ENCODE measurements around the gene GJD2.

The GJD2 gene

GRCh38 chr15:34754674-34755418 is at the start of gene GJD2:
Gene GJD2, minus strand, starts transcription at chr15:34754998. Its CDS starts 510 bp downstream, at chr15:34754488.
- no peak for DNase-seq (ENCODE audit: low read depth)

DNA sequence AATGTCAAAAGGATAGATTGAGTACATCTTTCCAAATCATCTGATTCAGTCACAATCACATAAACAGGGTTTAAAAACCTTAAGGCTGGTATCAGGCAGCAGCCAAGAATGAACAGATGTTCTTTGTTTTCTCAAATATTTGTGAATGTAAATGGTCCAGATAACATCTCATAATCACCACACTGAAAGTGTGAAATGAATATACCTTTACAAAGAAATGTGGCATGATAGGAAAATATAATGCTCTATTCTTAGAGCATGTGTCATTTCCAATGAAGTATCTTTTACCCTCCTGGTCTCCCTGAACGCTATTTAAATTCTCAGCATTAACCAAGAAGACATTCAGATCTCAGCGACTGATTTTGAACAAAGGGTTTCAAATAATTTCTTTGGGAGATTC is 49.3 kb upstream of the GJD2 start:
- no peak for DNase-seq (ENCODE audit: low read depth)

DNA sequence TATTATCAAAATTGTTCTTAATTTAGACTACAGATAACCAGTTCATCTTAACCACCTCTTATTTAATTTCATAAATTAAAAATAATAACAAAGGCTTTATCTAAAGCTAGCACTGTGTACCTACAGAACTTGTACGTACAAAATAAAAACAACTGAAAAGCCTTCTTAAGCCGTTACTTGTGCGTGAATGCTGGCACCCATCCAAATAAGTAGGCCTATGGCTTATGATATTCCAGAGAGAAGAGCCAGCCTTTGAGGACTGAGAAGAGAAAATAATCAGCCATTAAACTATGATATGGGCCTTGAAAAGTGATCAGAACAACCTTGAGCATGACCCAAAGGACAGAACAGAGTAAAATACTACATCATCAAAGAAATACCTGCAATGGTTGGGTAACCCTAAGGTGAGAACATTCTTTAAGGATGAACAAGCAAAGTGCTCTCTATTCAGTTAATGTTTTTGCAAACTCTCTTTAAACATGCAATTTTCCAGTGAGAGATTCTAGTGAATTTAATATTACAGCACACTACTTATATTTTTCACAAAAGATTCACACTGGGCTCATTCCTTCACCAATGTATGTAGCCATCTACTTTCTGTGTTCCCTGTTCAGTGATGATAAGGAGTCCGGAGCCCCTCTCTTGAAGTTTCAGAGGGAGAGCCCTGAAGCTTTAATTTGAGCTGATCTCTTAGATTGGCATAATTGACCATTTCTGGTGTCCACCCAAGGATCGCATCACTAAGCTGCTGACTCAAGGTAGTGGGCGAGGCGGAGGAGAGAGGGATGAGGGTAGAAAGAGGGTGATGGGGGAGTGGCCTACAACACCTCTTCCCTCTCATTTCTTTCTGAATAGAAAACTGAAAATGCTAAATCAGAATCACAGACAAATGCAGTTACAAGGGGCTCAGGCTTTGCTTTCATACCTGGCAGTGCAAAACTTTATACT is 48.3 kb upstream of the GJD2 start:
- no peak for DNase-seq (ENCODE audit: low read depth)

DNA sequence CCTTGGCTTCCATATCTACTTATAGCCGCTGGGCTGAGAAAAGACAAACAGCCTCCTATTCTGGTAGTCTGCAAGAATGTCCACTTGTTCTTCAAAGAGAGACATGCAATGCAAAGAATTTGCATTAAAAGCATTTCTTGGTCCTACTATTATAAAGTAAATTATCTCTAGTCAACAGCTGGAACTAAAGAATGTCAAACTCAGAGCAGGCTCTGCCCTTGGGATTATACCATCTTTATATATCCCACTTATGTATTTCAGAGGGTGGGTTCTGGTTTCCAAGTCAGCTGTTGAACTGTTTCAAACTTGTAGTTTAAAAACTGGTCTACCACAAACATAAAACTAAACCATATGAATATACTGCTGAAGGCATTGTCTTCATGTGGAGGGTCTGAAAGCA is 47.6 kb upstream of the GJD2 start:
- no peak for DNase-seq (ENCODE audit: low read depth)

DNA sequence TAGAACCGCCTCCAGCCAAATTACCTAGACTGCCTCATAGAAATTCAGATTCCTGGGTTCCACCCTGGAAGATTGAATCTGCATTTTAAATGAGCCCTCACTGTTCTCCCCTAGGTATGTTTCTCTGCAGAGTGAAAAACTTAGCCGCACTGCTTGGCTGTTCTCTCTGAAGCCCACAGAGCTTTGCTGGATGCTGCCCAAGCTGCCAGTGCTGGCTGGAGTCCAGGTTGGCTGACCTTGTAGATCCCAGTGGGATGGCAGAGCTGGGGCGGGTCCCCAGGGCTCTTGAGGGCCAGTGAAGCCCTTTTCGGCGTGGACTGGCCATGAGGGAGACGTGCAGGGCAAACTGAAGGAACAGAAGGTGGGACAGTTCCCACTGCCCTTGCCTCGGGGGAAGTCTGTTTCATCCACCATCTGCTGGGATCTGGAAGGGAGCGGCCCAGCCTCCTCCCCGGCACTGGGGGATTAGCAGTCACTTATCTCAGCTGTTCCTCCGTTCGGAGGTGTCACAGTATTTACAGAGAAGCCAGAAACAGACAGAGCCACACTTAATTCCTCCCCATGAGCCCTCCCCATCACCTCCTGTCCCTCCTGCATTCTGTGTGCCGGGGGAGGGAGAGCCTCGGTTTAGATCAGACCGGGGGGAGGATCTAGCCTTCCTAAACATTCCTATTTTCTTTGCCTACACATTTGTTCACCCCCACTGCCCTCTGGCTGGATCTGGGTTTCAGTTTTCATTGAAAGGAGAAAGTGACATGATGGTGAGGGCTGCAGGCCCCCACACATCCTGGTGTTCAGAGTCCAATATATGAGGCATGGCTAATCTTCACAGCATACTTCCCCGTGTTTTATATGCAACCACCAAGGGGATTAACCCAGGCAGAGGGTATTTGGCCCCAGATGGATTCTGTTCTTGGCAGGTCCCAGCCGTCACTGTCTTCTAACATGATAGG is 44.6 kb upstream of the GJD2 start:
- no peak for DNase-seq (ENCODE audit: low read depth)

- no peak for DNase-seq (ENCODE audit: low read depth)
These were observed 42.1 kb upstream of the GJD2 start for GRCh38 chr15:34796847-34797435.

- DNase-seq (ENCODE audit: low read depth), result no peak
These were observed 40.7 kb upstream of the GJD2 start, which contains the start of gene ACTC1 for GRCh38 chr15:34795267-34796081. Gene ACTC1, minus strand, starts transcription at chr15:34795549. Its CDS starts 741 bp downstream, at chr15:34794808.

DNA sequence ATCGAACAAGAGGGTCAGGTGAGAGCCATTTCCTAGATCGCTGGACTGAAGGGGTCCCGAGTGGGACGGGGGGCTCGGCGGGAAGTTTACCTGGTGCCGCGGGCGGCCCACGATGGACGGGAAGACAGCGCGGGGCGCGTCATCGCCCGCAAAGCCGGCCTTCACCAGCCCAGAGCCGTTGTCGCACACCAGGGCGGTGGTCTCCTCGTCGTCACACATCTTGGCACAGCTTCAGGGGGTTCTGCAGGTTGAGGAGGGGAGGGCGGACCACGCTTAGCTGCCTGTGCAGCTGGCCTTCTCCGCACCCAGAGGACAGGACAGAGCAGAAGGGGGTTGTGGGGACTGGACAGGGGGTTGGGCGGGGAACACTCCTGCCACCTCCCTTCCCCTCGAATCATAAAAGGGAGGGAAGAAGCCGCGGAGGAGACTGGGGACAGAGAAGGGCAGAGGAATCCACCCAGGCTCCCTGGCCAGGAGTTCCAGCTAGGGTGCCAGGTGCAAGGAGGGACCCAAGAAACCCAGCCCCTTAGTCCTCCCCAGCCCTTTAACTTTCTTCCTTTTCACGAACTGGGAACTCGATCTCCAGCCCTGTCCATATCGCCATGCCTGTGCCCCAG is 39.9 kb upstream of the GJD2 start:
- no peak for DNase-seq (ENCODE audit: low read depth)

- DNase-seq (ENCODE audit: low read depth), result no peak
These were observed 39.1 kb upstream of the GJD2 start for GRCh38 chr15:34793901-34794300.

DNA sequence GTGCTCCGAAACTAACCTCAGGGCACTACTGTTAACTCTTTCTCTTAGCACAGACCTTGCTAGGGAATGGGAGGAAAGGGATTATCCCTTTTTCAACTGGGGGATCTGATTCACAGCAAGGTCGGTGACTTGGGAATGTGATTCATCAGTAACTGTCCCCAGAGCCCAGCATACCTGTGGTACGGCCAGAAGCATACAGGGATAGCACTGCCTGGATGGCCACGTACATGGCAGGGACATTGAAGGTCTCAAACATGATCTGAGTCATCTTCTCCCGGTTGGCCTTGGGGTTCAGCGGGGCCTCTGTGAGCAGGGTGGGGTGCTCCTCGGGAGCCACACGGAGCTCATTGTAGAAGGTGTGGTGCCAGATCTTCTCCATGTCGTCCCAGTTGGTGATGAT is 38.3 kb upstream of the GJD2 start:
- DNase-seq (ENCODE audit: low read depth), result no peak

GRCh38 chr15:34791701-34792100 is 36.9 kb upstream of the GJD2 start:
- DNase-seq (ENCODE audit: low read depth), result no peak

- DNase-seq (ENCODE audit: low read depth), result no peak
These were observed 35.3 kb upstream of the GJD2 start for GRCh38 chr15:34790121-34790520.

DNA sequence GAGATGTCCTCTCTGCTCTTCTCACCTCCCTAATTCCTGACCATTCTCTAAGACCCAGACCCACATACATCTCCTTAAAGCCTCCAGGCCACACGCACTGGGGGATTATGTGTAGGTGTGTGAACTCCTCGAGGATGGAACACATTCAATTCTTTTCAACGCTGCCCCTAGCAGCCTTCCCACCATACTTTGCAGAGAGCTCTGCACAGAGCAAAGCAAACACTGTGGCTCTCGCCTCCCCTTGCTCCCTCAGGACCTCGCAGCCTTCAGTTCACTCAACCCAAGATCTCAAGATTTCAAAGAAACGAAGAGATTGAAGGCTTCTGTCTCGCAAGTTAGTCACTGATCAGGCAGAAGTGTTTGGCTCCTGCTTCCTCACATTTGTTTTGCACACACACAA is 34.5 kb upstream of the GJD2 start:
- DNase-seq (ENCODE audit: low read depth), result no peak

DNA sequence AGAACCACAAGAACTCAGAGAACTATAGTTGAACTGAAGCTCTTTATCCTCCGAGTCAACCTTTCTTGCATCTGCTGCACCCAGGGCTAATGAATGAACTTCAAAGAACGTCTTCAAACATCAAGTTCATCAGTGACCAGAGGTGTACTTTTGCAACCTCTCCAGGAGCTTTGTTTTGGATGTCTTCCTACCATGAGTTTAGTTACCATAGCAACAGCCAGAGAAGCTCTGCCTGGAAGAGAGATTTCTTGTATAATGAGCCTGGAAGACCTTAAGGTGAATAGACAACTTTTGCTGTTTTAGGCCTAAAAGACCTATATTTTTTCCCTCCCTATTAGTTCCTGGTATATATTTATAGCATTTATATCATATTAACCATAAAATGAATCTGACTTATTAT is 31.4 kb upstream of the GJD2 start:
- DNase-seq (ENCODE audit: low read depth), result no peak

GRCh38 chr15:34783991-34784390 is 29.2 kb upstream of the GJD2 start:
- no peak for DNase-seq (ENCODE audit: low read depth)

GRCh38 chr15:34783431-34783830 is 28.6 kb upstream of the GJD2 start:
- no peak for DNase-seq (ENCODE audit: low read depth)

GRCh38 chr15:34782901-34783300 is 28.1 kb upstream of the GJD2 start:
- no peak for DNase-seq (ENCODE audit: low read depth)

- no peak for DNase-seq (ENCODE audit: low read depth)
These were observed 25.9 kb upstream of the GJD2 start for GRCh38 chr15:34780725-34781124.

DNA sequence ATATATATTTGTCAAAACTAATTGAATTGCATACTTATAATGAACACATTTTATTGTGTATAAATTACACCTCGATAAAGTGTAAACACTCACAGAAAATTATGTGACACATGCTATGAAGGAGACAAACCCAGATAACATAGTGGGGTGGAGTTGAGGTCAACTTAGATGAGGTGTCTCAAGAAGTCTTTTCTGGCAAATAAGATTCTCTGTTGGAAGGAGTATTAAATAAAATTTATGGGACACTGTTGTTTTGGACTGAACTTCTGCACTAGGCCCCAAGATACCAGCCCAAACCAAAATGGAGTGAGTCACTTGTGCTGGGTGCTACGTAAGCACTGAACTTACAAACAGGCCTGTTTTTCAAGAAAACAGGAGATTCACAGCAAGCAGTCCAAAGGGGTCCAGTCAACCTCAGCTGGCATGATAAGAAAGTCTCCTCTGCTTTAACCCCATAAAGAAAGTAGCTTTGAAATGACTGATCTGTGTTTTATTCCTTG is 21.9 kb upstream of the GJD2 start:
- no peak for DNase-seq (ENCODE audit: low read depth)

DNA sequence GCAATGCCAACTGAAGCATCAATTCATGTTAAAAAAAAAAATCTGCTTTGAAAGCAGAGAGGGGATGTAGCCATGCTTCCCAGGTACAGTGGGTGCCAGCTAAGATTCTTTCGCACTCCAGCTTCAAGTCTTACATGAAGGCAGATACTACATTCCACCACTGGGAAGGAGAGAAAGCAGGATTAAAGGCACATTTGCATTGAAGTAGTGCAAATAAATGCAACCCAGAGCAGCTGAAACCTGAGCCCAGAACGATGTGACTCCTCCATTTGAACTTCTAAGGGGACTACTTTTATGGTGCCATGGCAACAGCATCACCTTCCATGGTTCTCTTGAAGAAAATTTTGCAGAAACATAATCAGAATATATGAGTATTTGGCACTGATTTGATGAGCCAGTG is 19.1 kb upstream of the GJD2 start:
- DNase-seq (ENCODE audit: low read depth), result no peak

Data from fibroblast of the conjunctiva (primary cell).